ENCODE measurements around the gene POLE. TPM values are rescaled to one million over a fixed set of nuclear protein-coding genes. Genes with fewer than 3 reads are reported as not detected.

The POLE gene
- polyA plus RNA-seq, 6 donors from 2014 or later: 1.7 to 8.2 (median 2.6) TPM; not detected in 1

- H3K9me3 Mint-ChIP-seq: no peaks in the 10 kb centered on the region
- no peaks in the 10 kb centered on the region for H3K36me3 Mint-ChIP-seq
- peaks cover 0 to 23% (median 10%) of the 10 kb centered on the region in 3 donors for H3K4me1 Mint-ChIP-seq
- no peak for DNase-seq
- no peaks in the 10 kb centered on the region for H3K27me3 Mint-ChIP-seq
- ATAC-seq (ENCODE audit: low read depth in 2 of 2): no peak
- H3K4me3 Mint-ChIP-seq: peak overlapping the region in 6 of 8 donors; percentile 5 to 72 (median 26)
- no peak overlapping the region for H3K27ac Mint-ChIP-seq
Measured at GRCh38 chr12:132690112-132690511, 3.0 kb upstream of the POLE start.

- peaks cover 0 to 25% (median 12%) of the 10 kb centered on the region in 3 donors for H3K4me1 Mint-ChIP-seq
- H3K9me3 Mint-ChIP-seq: no peaks in the 10 kb centered on the region
- no peaks in the 10 kb centered on the region for H3K36me3 Mint-ChIP-seq
- DNase-seq (no peak), ATAC-seq (ENCODE audit: low read depth in 2 of 2) (no peak)
- H3K27ac Mint-ChIP-seq: peak overlapping the region in 4 of 6 donors; percentile 27 to 69 (median 53)
- peak overlapping the region in 7 of 8 donors; percentile 29 to 89 (median 57) for H3K4me3 Mint-ChIP-seq
- no peaks in the 10 kb centered on the region for H3K27me3 Mint-ChIP-seq
Measured at GRCh38 chr12:132689227-132689626, 2.1 kb upstream of the POLE start.

GRCh38 chr12:132686825-132687210, 324 bp downstream of the POLE start:
- no peaks in the 10 kb centered on the region for H3K36me3 Mint-ChIP-seq
- ATAC-seq (ENCODE audit: low read depth in 2 of 2): peak; percentile 49 to 51
- H3K27me3 Mint-ChIP-seq: no peaks in the 10 kb centered on the region
- H3K9me3 Mint-ChIP-seq: no peaks in the 10 kb centered on the region
- no peak for DNase-seq
- peak overlapping the region; percentile 59 to 91 (median 85) for H3K4me3 Mint-ChIP-seq
- peaks cover 5 to 31% (median 19%) of the 10 kb centered on the region in 3 donors for H3K4me1 Mint-ChIP-seq
- H3K27ac Mint-ChIP-seq: peak overlapping the region in 1 of 6 donors; percentile 65

- no peaks in the 10 kb centered on the region for H3K27me3 Mint-ChIP-seq
Measured at GRCh38 chr12:132685400-132685799, 1.7 kb downstream of the POLE start.

GRCh38 chr12:132677492-132677891, 9.7 kb downstream of the POLE start:
- ATAC-seq (ENCODE audit: low read depth in 2 of 2) (no peak), DNase-seq (no peak)
- H3K9me3 Mint-ChIP-seq: no peaks in the 10 kb centered on the region
- peaks cover 25 to 29% of the 10 kb centered on the region in 2 donors for H3K36me3 Mint-ChIP-seq
- H3K4me3 Mint-ChIP-seq: no peak overlapping the region
- peaks cover 0 to 12% (median 10%) of the 10 kb centered on the region in 3 donors for H3K4me1 Mint-ChIP-seq
- no peaks in the 10 kb centered on the region for H3K27me3 Mint-ChIP-seq
- H3K27ac Mint-ChIP-seq: peak overlapping the region in 1 of 6 donors; percentile 12

More at GRCh38 chr12:132685400-132685799, 1.7 kb downstream of the POLE start:
- peaks cover 9 to 31% (median 28%) of the 10 kb centered on the region in 3 donors for H3K4me1 Mint-ChIP-seq
- H3K27ac Mint-ChIP-seq: peak overlapping the region in 2 of 6 donors; percentile 44 to 84
- ATAC-seq (ENCODE audit: low read depth in 2 of 2) (no peak), DNase-seq (no peak)
- peak overlapping the region; percentile 33 to 91 (median 76) for H3K4me3 Mint-ChIP-seq
- no peaks in the 10 kb centered on the region for H3K36me3 Mint-ChIP-seq
- no peaks in the 10 kb centered on the region for H3K9me3 Mint-ChIP-seq

GRCh38 chr12:132675757-132676432, 11.2 kb downstream of the POLE start:
- Mint-ChIP-seq H3K36me3 (peaks cover 25 to 37% of the 10 kb centered on the region in 2 donors), H3K27me3 (no peaks in the 10 kb centered on the region), H3K4me1 (peaks cover 0 to 12% (median 3%) of the 10 kb centered on the region in 3 donors), H3K27ac (peak overlapping the region in 2 of 6 donors; percentile 28 to 36), H3K9me3 (no peaks in the 10 kb centered on the region), H3K4me3 (no peak overlapping the region)
- ATAC-seq (ENCODE audit: low read depth in 2 of 2) (no peak), DNase-seq (no peak)

GRCh38 chr12:132674561-132674960, 12.6 kb downstream of the POLE start:
- no peaks in the 10 kb centered on the region for H3K4me1 Mint-ChIP-seq
- H3K9me3 Mint-ChIP-seq: no peaks in the 10 kb centered on the region
- DNase-seq (no peak), ATAC-seq (ENCODE audit: low read depth in 2 of 2) (no peak)
- no peaks in the 10 kb centered on the region for H3K27me3 Mint-ChIP-seq
- peak overlapping the region in 1 of 8 donors; percentile 29 for H3K4me3 Mint-ChIP-seq
- H3K36me3 Mint-ChIP-seq: peaks cover 25 to 37% of the 10 kb centered on the region in 2 donors
- H3K27ac Mint-ChIP-seq: peak overlapping the region in 1 of 6 donors; percentile 86

GRCh38 chr12:132673288-132674179, 13.6 kb downstream of the POLE start:
- peak overlapping the region in 2 of 6 donors; percentile 33 to 63 for H3K27ac Mint-ChIP-seq

GRCh38 chr12:132672678-132673077, 14.5 kb downstream of the POLE start:
- Mint-ChIP-seq H3K4me3 (no peak overlapping the region), H3K27ac (no peak overlapping the region), H3K9me3 (no peaks in the 10 kb centered on the region), H3K27me3 (no peaks in the 10 kb centered on the region), H3K4me1 (no peaks in the 10 kb centered on the region), H3K36me3 (peaks cover 25 to 39% of the 10 kb centered on the region in 2 donors)
- ATAC-seq (ENCODE audit: low read depth in 2 of 2) (no peak), DNase-seq (no peak)

More at GRCh38 chr12:132673288-132674179, 13.6 kb downstream of the POLE start:
- Mint-ChIP-seq H3K9me3 (no peaks in the 10 kb centered on the region), H3K36me3 (peaks cover 25 to 37% of the 10 kb centered on the region in 2 donors), H3K27me3 (no peaks in the 10 kb centered on the region), H3K4me1 (no peaks in the 10 kb centered on the region), H3K4me3 (no peak overlapping the region)
- ATAC-seq (ENCODE audit: low read depth in 2 of 2) (no peak), DNase-seq (no peak)

- H3K4me3 Mint-ChIP-seq: no peak overlapping the region
- peaks cover 25 to 45% of the 10 kb centered on the region in 2 donors for H3K36me3 Mint-ChIP-seq
- no peak for ATAC-seq (ENCODE audit: low read depth in 2 of 2)
- peak overlapping the region in 2 of 6 donors; percentile 7 to 36 for H3K27ac Mint-ChIP-seq
- H3K4me1 Mint-ChIP-seq: no peaks in the 10 kb centered on the region
- no peak for DNase-seq
- no peaks in the 10 kb centered on the region for H3K27me3 Mint-ChIP-seq
- no peaks in the 10 kb centered on the region for H3K9me3 Mint-ChIP-seq
Measured at GRCh38 chr12:132672116-132672515, 15.0 kb downstream of the POLE start.

GRCh38 chr12:132669166-132669879, 17.8 kb downstream of the POLE start:
- Mint-ChIP-seq H3K4me3 (peak overlapping the region in 1 of 8 donors; percentile 10), H3K4me1 (peaks cover 0 to 3% (median 0%) of the 10 kb centered on the region in 3 donors), H3K36me3 (peaks cover 28 to 47% of the 10 kb centered on the region in 2 donors), H3K27ac (peak overlapping the region in 1 of 6 donors; percentile 66), H3K27me3 (no peaks in the 10 kb centered on the region), H3K9me3 (no peaks in the 10 kb centered on the region)
- ATAC-seq (ENCODE audit: low read depth in 2 of 2) (no peak), DNase-seq (no peak)

- no peak for ATAC-seq (ENCODE audit: low read depth in 2 of 2)
- Mint-ChIP-seq H3K27me3 (no peaks in the 10 kb centered on the region), H3K4me3 (no peak overlapping the region), H3K4me1 (peaks cover 0 to 3% (median 0%) of the 10 kb centered on the region in 3 donors), H3K9me3 (no peaks in the 10 kb centered on the region), H3K36me3 (peaks cover 28 to 47% of the 10 kb centered on the region in 2 donors), H3K27ac (no peak overlapping the region)
- no peak for DNase-seq
Measured at GRCh38 chr12:132668191-132669088, 18.7 kb downstream of the POLE start.

Measured in naive B cell (primary cell).